HepG2 (cell line): ENCODE results near the gene C22orf15. TPM values are rescaled to one million over a fixed set of nuclear protein-coding genes. Genes with fewer than 3 reads are reported as not detected.

Experiments used
- ATAC-seq: fragments of 200-7000 bp; cut with Tn5 transposase; 3 replicates; pipeline ENCODE4 v1.9.1; 2020; ENCODE audit warnings: mild to moderate bottlenecking, moderate library complexity
- BruUV-seq: library from RNA; stranded (reverse); fragments of 400-500 nt; replicated peaks from 2 replicates; lab custom pipeline; 2021; lab: Mats Ljungman, UMichigan
- CTCF ChIA-PET: fragments of 300-600 bp; formaldehyde crosslinking; extraction: SDS; loops from one replicate; lab custom pipeline; 2021; ENCODE audit warnings: low total read pairs, inconsistent platforms, low intra/inter-chr PET ratio; lab: Yijun Ruan, JAX
- POLR2A ChIA-PET: fragments of 350-600 bp; sonication (Branson Sonifier 250); formaldehyde crosslinking; loops from one replicate; lab custom pipeline; 2020; ENCODE audit warnings: antibody characterized with exemption, inconsistent platforms; lab: Yijun Ruan, JAX
- DNase-seq: peaks from one replicate; pipeline ENCODE4 v3.0.0-alpha.2; 2015; ENCODE audit warnings: low spot score
- FAIRE-seq: peaks from 3 replicates; lab custom pipeline; 2011; peaks lifted over from hg19 to GRCh38; lab: Jason Lieb, UNC
- H2AFZ ChIP-seq: one replicate; pipeline ENCODE4 v1.6.1; 2011; ENCODE audit warnings: low read length, inconsistent platforms
- H3K27ac ChIP-seq: fragments of 300-600 bp; 3 replicates; pipeline ENCODE4 v1.8.0; 2011; ENCODE audit warnings: mixed run types, mild to moderate bottlenecking, mixed read lengths, low read length, inconsistent platforms; ENCODE audit not compliant: insufficient read depth; ENCODE audit errors: extremely low read length
- H3K27me3 ChIP-seq, 2 experiments: fragments of 200-600 bp in 1 of 2; 2 replicates in 1 of 2; 3 replicates in 1 of 2; pipeline versions ENCODE4 v1.6.0 to v1.8.0; 2011; ENCODE audit warnings: low read length in 2 of 2, mild to moderate bottlenecking in 2 of 2, moderate library complexity in 2 of 2, inconsistent platforms in 1 of 2; ENCODE audit not compliant: insufficient read depth in 2 of 2, control insufficient read depth in 1 of 2
- H3K36me3 ChIP-seq, 2 experiments: fragments of 200-600 bp in 1 of 2; replicated peaks in 1 of 2; 2 replicates in 1 of 2; 3 replicates in 1 of 2; pipeline versions ENCODE4 v1.5.1 to v1.8.0; 2011; ENCODE audit warnings: low read length in 2 of 2, inconsistent platforms in 1 of 2; ENCODE audit not compliant: insufficient read depth in 2 of 2, control insufficient read depth in 1 of 2
- H3K4me1 ChIP-seq: 2 replicates; pipeline ENCODE4 v1.5.1; 2012; ENCODE audit warnings: low read length, inconsistent platforms; ENCODE audit not compliant: insufficient read depth
- H3K4me2 ChIP-seq: 2 replicates; pipeline ENCODE4 v1.6.0; 2011; ENCODE audit warnings: low read depth, low read length, inconsistent platforms
- H3K4me3 ChIP-seq, 3 experiments: fragments of 200-600 bp in 1 of 3; sonication (generic), shearing (Covaris generic) in 1 of 3; replicated peaks in 1 of 3; 2 replicates each; pipeline ENCODE4 v1.5.1; 2011 to 2016; ENCODE audit warnings: low read length in 3 of 3, inconsistent platforms in 2 of 3, low read depth in 2 of 3, mild to moderate bottlenecking in 2 of 3, control low read depth in 1 of 3, mixed read lengths in 1 of 3; ENCODE audit not compliant: insufficient read depth in 1 of 3
- H3K79me2 ChIP-seq: one replicate; pipeline ENCODE4 v1.6.1; 2011; ENCODE audit warnings: low read length, inconsistent platforms; ENCODE audit not compliant: insufficient read depth
- H3K9ac ChIP-seq: 2 replicates; pipeline ENCODE4 v1.6.0; 2011; ENCODE audit warnings: mild to moderate bottlenecking, low read depth, low read length, inconsistent platforms; ENCODE audit not compliant: insufficient read depth
- H3K9me3 ChIP-seq: 2 replicates; pipeline ENCODE4 v1.5.1; 2012; ENCODE audit warnings: mild to moderate bottlenecking, low read length
- H4K20me1 ChIP-seq: 2 replicates; pipeline ENCODE4 v1.6.0; 2011; ENCODE audit warnings: inconsistent platforms, mild to moderate bottlenecking, low read length, moderate library complexity; ENCODE audit not compliant: insufficient read depth
- BATF2 ChIP-seq: sonication (generic); formaldehyde crosslinking; IDR thresholded peaks from 2 replicates; pipeline ENCODE4 v1.8.0; 2022; ENCODE audit warnings: mild to moderate bottlenecking, missing genetic modification reagents, moderate library complexity
- CHD2 ChIP-seq: IDR thresholded peaks from 2 replicates; pipeline ENCODE4 v1.6.1; 2011; ENCODE audit warnings: low read depth, low read length, improper control_type of control experiment
- GATA4 ChIP-seq: sonication (generic); IDR thresholded peaks from 2 replicates; pipeline ENCODE4 v1.6.1; 2016; ENCODE audit warnings: antibody characterized with exemption, low read depth, borderline replicate concordance
- GRHL1 ChIP-seq: sonication (generic); formaldehyde crosslinking; conservative IDR thresholded peaks from 2 replicates; pipeline ENCODE4 v1.8.0; 2022; ENCODE audit warnings: missing genetic modification reagents
- HNF4G ChIP-seq, 2 experiments: sonication (generic) in 1 of 2; formaldehyde crosslinking in 1 of 2; IDR thresholded peaks; 2 replicates each; pipeline versions ENCODE4 v1.4.0 to v1.6.1; 2011 to 2020; ENCODE audit warnings: borderline replicate concordance in 2 of 2, low read depth in 2 of 2, mild to moderate bottlenecking in 2 of 2, low read length in 1 of 2, missing genetic modification reagents in 1 of 2, moderate library complexity in 1 of 2
- NBN ChIP-seq: fragments of 450-650 bp; conservative IDR thresholded peaks from 2 replicates; pipeline ENCODE4 v1.6.1; 2017
- ONECUT2 ChIP-seq: sonication (generic); formaldehyde crosslinking; IDR thresholded peaks from 2 replicates; pipeline ENCODE4 v1.4.0; 2020; ENCODE audit warnings: missing genetic modification reagents
- SNAPC2 ChIP-seq: sonication (generic); formaldehyde crosslinking; IDR thresholded peaks from 2 replicates; pipeline ENCODE4 v1.8.1; 2022; ENCODE audit warnings: mild to moderate bottlenecking, missing genetic modification reagents
- STAT6 ChIP-seq: sonication (generic); formaldehyde crosslinking; IDR thresholded peaks from 2 replicates; pipeline ENCODE4 v1.4.0; 2020; ENCODE audit warnings: missing genetic modification reagents, mild to moderate bottlenecking, borderline replicate concordance
- TP53 ChIP-seq: sonication (generic); formaldehyde crosslinking; conservative IDR thresholded peaks from 2 replicates; pipeline ENCODE4 v1.4.0; 2020; ENCODE audit warnings: missing genetic modification reagents
- ZBTB20 ChIP-seq: sonication (generic); formaldehyde crosslinking; IDR thresholded peaks from 2 replicates; pipeline ENCODE4 v1.8.1; 2023; ENCODE audit warnings: missing genetic modification reagents, low read depth, mild to moderate bottlenecking, borderline replicate concordance
- ZNF143 ChIP-seq: sonication (generic); formaldehyde crosslinking; IDR thresholded peaks from 2 replicates; pipeline ENCODE4 v1.4.0; 2020; ENCODE audit warnings: missing genetic modification reagents
- ZNF354B ChIP-seq: sonication (generic); formaldehyde crosslinking; IDR thresholded peaks from 2 replicates; pipeline ENCODE4 v1.8.0; 2022; ENCODE audit warnings: mild to moderate bottlenecking, missing genetic modification reagents
- ZSCAN30 ChIP-seq: sonication (generic); formaldehyde crosslinking; IDR thresholded peaks from 2 replicates; pipeline ENCODE4 v1.5.0; 2020; ENCODE audit warnings: mild to moderate bottlenecking, missing genetic modification reagents
- WGBS: methylation state at CpG from one replicate; pipeline ENCODE4 v1.1.6; 2017; ENCODE audit warnings: low lambda C conversion rate; 5-methylcytosine and 5-hydroxymethylcytosine counted together
- in situ Hi-C: cut with HindIII; loops from 2 replicates; pipeline ENCODE4 v1.10.0; 2017; ENCODE audit warnings: low pct_unique_long_range_greater_than_20kb; ENCODE audit not compliant: extremely low pct_ligation_motif_present
- intact Hi-C: fragments of 100-400 bp; cut with micrococcal nuclease; formaldehyde crosslinking; loops from one replicate; pipeline ENCODE4 v1.10.0; 2022; ENCODE audit not compliant: unreplicated experiment
- polyA plus RNA-seq, 8 experiments: library from polyadenylated mRNA; depleted of rRNA in 3 of 8; stranded (reverse) in 7 of 8; unstranded in 1 of 8; fragments of >200 nt; fragmentation: Illumina TruSeq in 4 of 8; extraction: Trizol in 4 of 8; gene quantifications; 2 replicates each; pipeline versions ENCODE4 v1.2.1 to v1.2.3, GENCODE V29; 2011 to 2016; ENCODE audit warnings: low read depth in 4 of 8, missing spikeins in 1 of 8, mixed read lengths in 1 of 8; ENCODE audit not compliant: insufficient read depth in 1 of 8
- total RNA-seq, 5 experiments: library from RNA; depleted of rRNA; stranded (reverse); fragments of >200 nt; fragmentation: Illumina TruSeq; extraction: Trizol; gene quantifications; 2 replicates each; pipeline ENCODE4 v1.2.3, GENCODE V29; 2016; ENCODE audit warnings: low read depth in 1 of 5

Gene C22orf15
- total and polyA plus RNA-seq, 2 of the 13 experiments (the other 11 are each of a cell fraction or from before 2014, with no cell fraction given), result not detected

- H3K79me2 ChIP-seq, result peaks cover 1% of the 10 kb centered on the region
- TF ChIP-seq ZNF354B (CRISPR knock-in tag), result no peak
- TF ChIP-seq BATF2 (CRISPR knock-in tag), result no peak
- TF ChIP-seq ZBTB20 (CRISPR knock-in tag), result no peak
- no peak for TF ChIP-seq SNAPC2 (CRISPR knock-in tag)
- no peak for TF ChIP-seq GRHL1 (CRISPR knock-in tag)
- no peak for TF ChIP-seq NBN
- TF ChIP-seq ONECUT2 (CRISPR knock-in tag), result no peak
- no peak for TF ChIP-seq HNF4G (IDR thresholded peaks at IDR 0.05; ENCODE audit: borderline replicate concordance, low read depth, low read length)
- no peak for TF ChIP-seq HNF4G (CRISPR knock-in tag; IDR thresholded peaks at IDR 0.05; ENCODE audit: borderline replicate concordance, low read depth)
- no peak for TF ChIP-seq TP53 (CRISPR knock-in tag)
- TF ChIP-seq ZSCAN30 (CRISPR knock-in tag), result no peak
- no peak for TF ChIP-seq GATA4
- TF ChIP-seq STAT6 (CRISPR knock-in tag), result no peak
- no peak for TF ChIP-seq CHD2
- TF ChIP-seq ZNF143 (CRISPR knock-in tag), result no peak
- no peak overlapping the region for H3K4me3 ChIP-seq
- no peak overlapping the region for H3K27ac ChIP-seq
- intact Hi-C loops (no loop called here), in situ Hi-C loops (no loop called here)
- WGBS, result 98% methylated on average over 7 of the region's 14 CpGs
- no peaks in the 10 kb centered on the region for H4K20me1 ChIP-seq
- H3K4me1 ChIP-seq, result peaks cover 1% of the 10 kb centered on the region
- FAIRE-seq (no peak), DNase-seq (no peak), ATAC-seq (no peak)
- BruUV-seq, result TSS peak; percentile 28
- H3K27me3 ChIP-seq, result no peaks in the 10 kb centered on the region
- H3K9me3 ChIP-seq, result no peaks in the 10 kb centered on the region
- CTCF ChIA-PET, result no interaction called here
- H3K36me3 ChIP-seq, result peaks cover 11 to 28% of the 10 kb centered on the region in 2 experiments; a peak in 3 of 5 replicates
- H3K4me2 ChIP-seq, result no peak overlapping the region
- H2AFZ ChIP-seq, result no peak overlapping the region
- POLR2A ChIA-PET, result no interaction called here
- no peak overlapping the region for H3K9ac ChIP-seq
These were observed 18.3 kb upstream of the C22orf15 start for GRCh38 chr22:23744485-23744884.
